Stimulated activated naive CD4-positive, alpha-beta T cell treated with Interleukin-2 at 50 U/mL for 16 hours (primary cell): ENCODE measurements around the gene CDK15.

Source experiments
- DNase-seq: peaks from one replicate; lab custom pipeline; 2025; lab: John Stamatoyannopoulos, UW

Gene CDK15

DNA sequence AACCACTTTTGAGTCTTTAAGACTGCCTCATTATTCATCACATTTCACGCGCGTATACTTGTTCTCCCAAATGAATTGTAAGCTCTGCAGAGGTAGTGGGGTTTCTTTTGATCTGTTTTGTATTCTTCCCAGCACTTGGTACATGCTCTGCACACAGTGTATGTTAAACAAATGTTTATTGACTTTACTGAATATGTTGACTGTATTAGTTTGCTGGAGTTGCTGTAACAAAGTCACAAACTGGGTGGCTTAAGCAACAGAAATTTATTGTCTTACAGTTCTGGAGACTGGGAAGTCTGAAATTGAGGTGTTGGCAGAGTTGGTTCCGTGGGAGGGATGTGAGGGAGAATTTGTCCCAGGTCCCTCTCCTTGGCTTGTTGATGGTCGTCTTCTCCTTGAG, 65.1 kb downstream of the CDK15 start:
- no peak for DNase-seq

DNA sequence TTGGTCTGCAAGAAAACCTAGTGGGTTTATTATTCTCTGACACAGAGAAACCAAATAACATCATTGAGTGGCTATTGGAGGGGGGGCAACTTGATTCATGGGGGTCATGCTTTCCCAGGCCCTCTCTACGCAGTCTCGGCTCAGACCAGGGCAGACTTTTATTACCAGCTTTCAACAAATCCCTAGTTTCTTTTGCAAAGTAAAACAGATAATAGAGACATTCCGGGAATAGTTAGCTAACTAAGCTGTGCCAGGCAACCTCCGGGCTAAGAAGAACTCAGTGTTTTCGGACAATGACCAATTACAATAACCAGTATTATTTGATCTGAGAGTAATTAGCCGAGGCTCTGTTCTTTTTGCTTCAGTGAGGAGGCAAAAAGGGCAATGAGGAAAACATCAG, 66.3 kb downstream of the CDK15 start:
- DNase-seq: no peak

DNA sequence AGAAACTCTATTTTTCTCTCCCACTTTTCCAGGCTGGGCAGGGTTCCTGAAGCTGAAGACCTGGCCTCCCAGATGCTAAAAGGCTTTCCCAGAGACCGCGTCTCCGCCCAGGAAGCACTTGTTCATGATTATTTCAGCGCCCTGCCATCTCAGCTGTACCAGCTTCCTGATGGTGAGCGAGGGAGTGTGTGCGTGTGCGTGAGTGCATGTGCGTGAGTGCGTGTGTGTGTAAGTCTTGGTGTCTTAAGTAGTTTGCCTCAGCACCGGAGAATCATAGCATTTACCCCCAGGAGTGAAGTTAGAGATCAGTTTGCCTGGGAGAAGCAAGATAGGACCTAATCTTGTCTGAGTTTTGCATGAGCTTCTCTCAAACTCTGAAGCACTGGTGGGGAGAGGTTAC, 73.7 kb downstream of the CDK15 start:
- DNase-seq: no peak

DNA sequence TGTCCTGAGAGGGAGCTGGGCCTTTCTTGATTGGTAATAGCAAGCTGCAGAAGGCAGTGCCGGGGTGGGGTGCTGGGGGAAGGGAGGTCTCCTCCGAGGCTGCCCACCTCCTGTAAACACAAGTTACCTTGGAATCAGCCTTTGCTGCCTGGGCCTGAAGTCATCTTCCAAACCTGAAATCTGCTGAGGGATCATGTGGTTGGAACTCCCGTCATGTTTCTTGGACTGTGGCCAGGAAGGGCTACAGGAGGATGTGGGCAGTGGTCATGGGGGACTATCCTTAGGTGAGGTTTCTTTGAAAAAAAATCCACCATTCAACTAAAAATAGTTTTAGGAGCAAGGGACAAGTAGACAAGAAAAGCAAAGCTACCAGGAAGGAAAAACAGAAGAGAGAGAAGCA, 74.2 kb downstream of the CDK15 start:
- no peak for DNase-seq

DNA sequence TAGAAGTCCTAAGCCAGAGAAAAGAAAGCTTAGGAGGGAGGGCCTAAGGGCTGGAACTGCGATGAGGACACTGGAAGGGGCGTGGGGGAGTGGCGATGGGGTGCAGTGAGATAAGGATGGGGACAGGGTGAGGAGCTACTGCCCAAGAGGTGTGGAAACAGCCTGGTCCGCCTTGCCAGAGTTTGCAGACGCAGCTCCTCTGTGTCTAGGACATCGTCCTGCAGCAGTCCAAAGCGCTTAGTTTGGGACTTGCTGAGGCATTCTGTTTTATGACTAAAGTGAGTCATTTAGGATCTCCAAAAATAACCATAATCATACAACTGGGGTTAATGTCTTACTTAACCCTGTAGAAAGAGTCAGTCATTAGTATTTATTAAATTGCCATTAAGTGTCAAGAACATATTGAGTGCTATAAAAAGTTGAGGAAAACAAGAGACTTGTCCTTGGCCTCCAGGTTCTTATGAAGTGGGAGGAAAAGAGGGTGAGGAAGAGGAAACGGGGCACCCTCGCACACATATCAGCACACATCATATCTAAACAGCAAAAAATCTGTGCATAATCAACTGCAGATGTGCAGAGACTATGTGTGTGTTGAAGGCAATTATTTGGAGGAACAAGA, 74.8 kb downstream of the CDK15 start:
- DNase-seq: no peak

DNA sequence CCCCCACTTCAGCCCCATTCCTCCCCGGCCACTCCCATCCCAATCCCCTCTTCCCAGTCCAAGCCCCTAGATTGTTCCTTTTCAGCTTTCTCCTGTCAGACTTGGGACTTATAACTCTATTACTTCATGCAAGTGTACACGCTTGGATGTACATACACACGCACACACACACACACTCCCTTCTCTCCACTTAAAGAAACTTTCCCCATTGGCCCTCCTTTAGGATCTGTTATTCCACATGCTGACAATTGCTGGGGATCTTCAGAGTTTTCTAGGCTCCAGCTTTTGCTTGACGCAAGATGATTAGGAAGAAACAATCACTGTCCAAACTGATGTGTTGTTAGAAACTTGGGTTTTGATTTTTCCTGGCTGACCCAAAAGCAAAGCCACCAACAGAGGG, 75.4 kb downstream of the CDK15 start:
- DNase-seq: no peak

DNA sequence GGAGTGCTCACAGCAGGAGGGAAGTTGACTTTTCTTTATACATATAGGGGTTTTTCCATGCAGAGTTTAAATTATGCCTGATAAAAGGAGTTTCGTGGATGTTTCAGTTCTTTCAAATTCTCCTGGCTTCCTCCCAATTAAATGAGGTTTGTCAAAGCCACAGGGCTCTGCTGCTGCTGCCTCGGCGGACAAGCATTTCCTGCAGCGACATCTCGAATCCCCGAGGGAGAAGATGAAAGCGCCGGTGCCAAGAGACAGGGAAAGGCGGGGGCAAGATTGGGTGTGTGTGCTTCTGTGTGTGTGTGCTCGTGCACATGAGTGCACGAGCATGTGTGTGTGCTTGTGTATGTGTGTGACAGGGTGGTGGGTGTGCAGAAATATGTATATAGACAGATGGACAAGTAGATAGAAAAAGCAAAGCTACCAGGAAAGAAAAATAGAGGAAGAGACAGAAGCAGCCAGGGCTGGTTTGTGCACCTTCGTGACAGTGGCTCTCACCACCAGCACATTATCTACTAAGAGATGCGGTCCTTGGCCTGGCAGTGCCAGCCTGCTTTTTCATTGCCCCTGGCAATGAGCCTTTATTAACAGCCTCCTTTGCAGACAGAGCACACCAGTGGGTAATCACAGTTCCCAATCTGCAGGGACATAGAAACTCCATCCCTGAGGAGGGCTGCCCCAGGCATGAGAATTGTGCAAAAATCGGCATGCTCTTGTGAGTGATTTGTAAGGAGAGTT, 76.2 kb downstream of the CDK15 start:
- DNase-seq: no peak

DNA sequence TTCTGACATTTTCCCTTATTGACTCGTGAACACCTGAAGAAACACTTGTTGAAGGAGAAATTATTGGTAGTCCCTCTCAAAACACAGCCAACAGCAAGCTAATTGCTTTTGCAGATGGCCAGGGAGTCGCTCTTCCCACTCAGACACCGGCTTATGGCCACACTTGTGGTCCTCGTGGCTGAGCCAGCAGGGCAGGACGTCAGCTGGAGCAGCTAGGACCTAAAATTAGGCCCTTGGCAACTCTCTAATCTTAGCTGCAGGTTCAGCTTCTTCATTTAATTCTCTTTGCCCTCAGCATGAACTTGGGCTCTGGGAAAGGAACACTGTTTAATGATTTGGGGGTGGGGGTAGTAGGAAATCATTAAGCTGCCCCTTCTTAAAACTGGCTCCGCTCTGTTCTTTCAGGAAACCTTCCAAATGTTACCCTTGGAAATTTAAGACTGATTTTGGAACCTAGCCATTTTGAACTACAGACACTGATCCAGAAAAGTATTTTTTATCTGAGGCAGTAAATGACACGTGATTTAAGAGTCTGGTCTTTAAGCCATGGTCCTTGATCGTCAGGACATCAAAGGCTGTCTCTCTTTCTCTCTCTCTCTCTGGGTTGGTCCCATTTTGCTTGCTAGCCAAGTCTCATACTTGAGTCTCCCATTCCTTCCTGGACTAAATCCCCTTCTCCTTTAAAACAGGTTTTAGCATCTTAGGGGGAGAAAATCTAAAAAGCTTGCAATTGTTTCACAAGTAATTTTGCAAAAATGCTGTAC, 77.5 kb downstream of the CDK15 start:
- no peak for DNase-seq

DNA sequence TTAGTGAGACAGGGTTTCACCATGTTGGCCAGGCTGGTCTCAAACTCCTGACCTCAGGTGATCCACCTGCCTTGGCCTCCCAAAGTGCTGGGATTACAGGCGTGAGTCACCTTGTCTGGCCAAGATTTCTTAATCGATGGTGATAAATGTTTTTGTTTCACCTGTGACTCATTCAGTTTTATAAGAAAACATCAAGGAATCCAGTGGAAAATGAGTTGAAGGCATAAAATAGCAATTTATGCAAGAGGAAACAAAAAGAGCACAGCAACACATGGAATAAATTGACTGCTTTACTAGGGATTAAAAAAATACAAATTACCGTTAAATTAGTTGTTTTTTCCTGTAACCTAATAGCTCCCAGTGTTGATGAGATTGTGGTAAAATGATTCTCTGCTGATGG, 80.2 kb downstream of the CDK15 start:
- no peak for DNase-seq

DNA sequence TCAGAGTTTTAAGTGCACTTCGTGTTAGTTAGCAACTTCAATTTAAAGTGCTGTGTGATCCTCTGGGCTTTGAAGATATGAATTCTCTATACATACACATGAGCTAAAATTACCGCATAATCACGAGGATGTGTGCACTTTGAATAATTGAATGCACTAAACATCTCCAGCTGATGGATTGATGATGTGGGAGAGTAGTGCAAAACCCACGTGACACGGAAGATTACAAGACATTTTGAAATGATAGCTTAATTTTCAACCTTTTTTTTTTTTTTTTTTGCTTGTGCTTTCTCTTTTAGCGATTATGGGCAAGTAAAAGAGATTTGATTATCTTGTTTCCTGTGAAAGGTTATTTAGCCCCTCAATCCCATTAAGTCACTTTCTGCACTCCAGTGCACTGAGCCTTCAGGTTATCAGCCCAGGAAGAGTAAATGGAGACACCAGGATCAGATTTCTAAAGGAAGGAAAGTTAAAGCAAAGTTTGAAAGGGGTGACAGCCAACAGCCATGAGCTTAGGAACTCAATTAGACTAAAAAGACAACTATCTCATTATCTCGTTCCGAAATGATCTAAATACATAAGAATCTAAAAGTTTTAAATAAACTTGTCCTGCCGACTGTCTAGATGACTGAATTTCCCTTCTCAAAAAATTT, 81.6 kb downstream of the CDK15 start:
- no peak for DNase-seq

DNA sequence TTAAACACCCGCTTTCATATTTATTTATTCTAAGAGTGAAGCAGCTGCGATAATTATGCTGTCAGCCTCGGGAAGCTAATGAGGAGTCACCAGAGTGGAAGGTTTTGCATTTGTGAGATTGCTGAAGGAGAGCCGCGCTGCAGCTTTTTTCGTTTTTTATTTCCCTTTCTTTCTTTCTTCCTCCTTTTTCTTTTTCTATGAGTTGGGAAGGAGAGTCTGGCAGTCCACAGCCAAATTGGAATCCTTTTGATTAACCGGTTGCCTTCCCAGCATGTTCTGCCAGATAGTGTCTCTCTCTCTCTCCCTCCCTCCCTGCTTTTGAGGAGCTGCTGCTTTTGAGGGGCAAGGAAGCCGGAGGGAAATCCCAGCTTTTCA, 82.1 kb downstream of the CDK15 start:
- DNase-seq: no peak

DNA sequence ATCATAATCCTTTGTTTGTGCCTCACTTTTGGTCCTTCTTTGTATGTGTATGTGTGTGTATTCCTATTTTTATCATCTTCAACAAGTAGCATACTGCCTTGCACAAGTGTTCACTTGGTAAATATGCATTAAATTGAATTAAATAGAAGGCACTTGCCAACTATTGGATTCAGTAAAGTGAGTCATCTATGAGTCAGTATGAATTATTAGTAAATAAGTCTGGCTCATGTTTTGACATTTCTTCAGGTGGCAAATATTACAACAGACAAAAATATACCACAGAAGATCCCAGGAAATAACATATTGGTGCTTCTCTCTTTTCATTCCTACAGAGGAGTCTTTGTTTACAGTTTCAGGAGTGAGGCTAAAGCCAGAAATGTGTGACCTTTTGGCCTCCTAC, 84.1 kb downstream of the CDK15 start:
- no peak for DNase-seq

DNA sequence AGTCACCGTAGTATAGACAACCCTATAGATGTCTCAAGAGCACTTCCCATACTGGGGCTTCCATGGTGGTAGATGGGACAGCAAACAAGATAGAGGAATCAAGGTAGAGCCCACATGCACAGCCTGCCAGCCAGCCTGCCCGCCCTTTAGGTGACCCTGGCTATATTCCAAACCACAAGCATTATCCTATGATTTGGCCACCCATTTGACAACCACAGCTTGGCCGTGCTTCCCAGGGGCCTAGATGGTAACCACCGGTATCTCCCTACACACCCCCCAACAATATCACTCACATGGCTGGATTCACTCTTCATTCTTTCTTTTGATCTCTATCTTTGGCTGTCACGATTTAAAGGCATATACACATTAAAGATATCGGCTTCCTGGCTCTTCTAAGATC, 85.3 kb downstream of the CDK15 start:
- DNase-seq: no peak

DNA sequence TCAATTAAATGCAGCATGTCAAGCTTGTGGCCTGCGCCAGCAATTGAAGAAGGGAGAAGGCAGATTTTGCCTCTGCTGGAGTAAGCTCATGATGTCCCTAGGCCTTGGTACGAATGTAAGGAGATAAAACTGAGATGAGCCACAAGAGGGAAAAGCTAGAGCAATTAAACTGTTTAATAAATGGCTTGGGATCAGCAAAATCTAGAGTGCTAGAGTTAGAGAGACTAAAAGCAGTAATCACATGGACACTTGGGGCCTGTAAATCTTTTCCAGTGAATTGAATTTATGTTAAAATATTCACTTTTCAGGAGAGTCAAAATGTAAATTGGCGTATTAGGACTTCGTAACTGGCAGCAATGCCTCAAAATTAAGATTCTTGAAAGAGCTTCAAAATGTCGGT, 86.2 kb downstream of the CDK15 start:
- DNase-seq: no peak

DNA sequence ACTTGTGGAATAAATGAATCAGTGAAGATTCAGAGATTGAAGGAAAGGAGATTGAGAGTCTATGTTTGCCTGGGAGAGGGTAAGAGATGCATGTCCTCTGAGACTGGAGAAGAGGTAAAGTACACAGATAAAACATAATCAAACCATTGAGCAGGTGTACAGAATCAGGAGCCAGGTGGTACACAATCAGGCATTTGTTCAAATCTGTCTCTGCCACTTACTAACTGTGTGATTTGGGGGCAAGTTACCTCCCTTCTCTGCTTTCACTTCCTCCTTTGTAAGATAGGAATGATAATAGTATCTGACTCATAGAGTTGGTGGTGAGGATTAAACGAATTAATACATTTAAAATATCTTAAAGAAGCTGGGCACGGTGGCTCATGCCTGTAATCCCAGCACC, 94.0 kb downstream of the CDK15 start:
- DNase-seq: no peak

DNA sequence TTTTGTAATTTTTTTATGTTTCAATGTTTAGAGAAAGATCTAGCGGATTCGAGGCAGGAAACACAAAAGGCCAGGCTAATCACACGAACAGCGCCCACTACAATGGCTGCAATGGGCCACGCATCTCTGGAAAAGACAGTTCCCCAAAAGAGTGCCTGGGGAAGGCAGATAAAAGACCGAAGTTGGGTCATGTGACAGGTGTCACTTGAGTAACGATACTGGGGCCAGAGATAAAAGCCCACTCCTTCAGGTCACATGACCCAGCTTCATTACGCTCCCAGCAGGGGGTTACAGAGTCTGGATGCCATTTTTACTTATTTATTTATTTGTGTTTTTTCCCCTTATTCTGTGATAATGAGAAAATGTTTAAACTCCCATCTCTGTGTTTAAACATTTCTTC, 95.4 kb downstream of the CDK15 start:
- no peak for DNase-seq

DNA sequence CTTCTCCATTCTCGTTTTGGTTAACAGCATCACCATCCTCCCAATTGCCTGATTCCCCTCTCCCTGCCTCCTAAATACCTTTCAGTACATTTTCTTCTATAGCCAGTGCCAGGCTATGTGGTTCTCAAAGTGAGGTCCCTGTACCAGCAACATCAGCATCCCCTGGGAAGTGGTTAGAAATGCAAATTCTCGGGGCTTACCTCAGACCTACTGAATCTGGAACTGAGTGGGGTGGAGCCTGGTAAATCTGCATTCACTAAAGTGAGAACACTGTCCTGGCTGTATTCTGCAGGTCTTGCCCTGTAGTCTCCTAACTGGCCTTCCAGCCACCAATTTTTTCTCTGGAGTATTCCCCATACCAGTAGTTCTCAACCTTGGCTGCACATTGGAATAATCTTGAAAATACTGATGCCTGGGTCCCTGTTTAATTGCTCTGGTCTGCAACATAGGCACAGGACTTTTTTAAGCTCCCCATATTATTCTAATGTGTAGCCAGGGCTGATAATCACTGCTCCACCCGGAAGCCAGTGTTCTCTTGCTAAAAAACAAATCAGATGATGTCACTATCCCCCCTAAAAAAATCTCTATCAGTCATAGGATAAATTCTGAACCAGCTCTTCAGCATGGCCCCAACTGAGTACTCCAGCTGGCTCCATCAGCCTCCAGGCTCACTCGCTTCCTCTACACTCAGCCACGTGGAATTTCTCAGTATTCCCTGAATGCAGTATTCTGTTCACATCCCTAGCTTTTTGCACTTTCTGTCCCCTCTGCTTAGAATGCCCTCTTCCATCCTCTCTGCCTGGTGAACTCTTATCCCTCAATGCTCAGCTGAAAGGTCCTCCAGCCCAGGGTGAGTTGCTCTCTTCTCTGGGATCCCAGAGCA, 98.4 kb downstream of the CDK15 start:
- DNase-seq: no peak

DNA sequence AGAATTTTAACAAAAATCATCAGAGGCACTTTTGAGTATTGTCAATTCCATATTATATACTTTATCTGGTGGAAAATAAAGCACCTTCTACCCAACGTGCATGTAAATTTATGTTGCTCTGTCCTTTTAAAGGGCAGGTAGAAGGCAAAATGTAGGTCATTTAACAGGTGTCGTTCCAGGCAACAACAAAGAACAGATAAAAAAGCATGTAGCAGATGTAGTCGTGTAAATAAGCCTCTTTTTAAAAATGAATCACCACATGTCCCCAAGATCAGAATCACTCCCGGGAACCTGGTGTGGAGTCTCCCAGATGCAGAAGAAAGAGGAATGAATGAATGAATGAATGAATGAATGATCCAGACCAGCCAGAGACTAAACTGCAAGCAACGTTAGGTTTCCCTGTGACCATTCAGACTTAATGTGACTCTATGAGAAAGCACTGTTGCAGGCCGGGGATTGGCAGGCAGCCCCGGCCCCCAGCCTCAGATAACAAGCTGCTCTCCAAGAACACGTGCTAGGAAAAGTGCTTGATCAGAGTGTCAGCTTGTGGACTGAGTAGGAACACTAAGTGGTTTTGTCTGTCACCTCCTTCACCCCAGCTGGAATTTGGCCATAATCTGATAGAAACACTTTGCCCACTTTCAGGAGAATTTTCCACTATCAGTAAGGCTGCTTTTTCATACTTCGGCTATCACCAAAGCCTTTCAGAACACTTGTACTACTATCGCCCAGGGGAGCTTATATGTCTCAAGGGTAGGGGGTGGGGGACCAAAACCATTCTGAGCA, 100.6 kb downstream of the CDK15 start:
- DNase-seq: no peak

DNA sequence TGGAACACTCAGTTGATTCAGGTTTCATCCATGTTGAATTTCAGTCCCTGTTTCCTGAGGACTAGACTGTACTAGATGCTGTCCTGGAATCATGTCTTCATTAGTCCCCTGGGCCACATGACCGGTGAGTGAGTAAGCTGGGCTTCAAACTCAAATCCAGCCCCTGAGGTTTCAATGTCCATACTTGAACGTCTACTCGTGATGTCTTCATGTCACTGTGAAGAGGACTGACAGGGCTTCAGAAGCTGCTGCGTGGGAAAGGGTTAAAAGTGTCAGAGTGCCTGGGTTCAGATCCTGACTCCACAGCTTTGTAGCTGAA, 101.2 kb downstream of the CDK15 start:
- no peak for DNase-seq

DNA sequence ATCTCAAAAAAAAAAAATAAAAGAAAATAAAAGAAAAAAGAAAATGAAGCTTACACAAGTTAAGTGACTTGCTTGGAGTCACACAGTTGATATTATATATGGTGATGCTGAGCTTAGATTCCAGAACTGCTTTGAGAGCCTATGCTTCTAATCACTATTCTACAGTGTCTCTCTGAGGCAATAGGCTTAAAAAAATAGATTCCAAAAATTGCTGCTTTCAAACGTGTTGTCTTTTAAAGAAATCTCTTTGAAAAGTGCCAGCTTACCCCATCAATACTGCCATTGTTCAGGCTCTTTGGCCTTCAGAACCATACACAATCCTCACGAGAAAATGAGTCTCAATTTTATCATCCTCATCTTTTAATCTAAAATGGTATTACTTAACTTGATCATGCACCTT, 102.6 kb downstream of the CDK15 start:
- no peak for DNase-seq

DNA sequence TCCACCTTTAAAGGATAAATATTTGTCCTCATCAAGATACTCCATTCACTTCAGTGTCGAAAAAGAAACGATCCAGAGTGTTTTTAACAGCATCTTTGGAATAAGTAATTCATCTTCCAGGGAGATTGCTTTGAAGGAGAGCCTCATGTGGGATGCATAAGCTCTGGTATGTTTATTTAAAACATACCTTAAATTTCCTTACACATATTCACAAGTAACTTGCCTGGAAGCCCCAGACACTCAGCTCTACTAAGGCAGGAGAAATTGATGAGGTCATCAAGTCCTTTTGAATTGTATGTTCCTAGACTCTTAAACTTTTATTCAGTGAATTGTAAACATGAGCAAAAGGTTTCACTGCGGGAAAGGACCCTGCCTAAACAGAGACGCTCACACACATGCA, 103.0 kb downstream of the CDK15 start:
- no peak for DNase-seq
